HG03280 (cell line): Measurements from ENCODE around the gene ROM1.
A peak's percentile ranks its signal among the peaks of the same experiment; 100 is the strongest.
"Not testable (repeated sequence)": the region's sequence is repeated elsewhere in the genome, so short reads cannot be mapped to it uniquely, and the experiment has no call there.

Source experiments
- ATAC-seq: cut with Tn5 transposase; IDR thresholded peaks from one replicate; pipeline ENCODE4 v1.9.1; 2021; ENCODE audit warnings: mild to moderate bottlenecking, moderate library complexity; ENCODE audit not compliant: unreplicated experiment

Gene ROM1

DNA sequence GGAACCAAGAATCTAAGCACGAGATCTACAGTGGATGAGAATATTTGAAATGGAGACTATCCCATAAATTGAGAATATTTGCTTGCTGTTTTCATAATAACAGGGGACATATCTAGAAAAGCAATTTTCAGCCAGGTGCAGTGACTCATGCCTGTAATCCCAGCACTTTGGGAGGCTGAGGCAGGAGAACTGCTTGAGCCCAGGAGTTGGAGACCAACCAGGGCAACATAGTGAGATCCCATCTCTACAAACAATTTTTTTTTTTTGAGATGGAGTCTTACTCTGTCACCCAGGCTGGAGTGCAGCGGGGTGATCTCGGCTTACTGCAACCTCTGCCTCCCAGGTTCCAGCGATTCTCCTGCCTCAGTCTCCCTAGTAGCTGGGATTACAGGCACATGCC, 31.3 kb upstream of the ROM1 start:
- ATAC-seq, result not testable (repeated sequence)

DNA sequence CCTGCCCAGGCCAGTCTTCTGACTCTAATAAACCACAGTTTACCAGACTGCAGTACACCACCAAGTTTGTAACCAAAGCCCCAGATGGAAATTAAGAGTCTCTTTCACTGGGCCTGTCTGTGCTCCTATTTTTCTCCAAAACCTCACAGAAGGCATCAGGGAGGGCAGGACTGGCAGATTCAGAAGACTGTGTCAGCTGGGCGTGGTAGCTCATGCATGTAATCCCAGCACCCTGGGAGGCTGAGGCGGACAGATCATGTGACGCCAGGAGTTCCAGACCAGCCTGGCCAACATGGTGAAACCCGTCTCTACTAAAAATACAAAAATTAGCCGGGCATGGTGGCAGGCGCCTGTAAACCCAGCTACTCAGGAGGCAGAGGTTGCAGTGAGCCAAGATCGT, 27.7 kb upstream of the ROM1 start:
- ATAC-seq, result not testable (repeated sequence)

DNA sequence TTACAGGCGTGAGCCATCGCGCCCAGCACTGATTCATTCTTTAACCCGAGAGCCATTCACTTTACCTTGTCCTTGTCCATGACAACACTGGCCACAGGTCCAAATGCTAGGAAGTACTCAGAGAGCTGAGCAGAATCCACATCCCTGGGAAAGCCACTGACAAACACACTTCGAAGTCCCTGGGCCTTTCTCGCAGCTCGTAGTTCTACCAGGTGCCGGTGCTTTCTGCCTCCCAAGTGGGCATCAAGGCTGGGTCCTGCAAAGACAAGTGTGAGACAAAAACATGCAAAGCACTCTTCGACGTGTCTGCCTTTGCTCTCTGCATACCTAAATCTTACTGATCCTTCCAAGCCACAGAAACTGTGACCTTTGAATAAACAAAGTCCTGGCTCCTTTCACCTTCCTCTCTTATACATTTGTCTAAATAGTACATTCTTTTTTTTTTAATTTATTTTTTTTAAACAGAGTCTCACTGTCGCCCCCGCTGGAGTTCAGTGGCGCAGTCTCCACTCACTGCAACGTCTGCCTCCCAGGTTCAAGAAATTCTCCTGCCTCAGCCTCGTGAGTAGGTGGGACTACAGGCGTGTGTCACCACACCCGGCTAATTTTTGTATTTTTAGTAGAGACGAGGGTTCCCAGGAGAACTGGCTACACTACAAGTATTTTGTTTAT, 24.0 kb upstream of the ROM1 start:
- ATAC-seq, result no peak

DNA sequence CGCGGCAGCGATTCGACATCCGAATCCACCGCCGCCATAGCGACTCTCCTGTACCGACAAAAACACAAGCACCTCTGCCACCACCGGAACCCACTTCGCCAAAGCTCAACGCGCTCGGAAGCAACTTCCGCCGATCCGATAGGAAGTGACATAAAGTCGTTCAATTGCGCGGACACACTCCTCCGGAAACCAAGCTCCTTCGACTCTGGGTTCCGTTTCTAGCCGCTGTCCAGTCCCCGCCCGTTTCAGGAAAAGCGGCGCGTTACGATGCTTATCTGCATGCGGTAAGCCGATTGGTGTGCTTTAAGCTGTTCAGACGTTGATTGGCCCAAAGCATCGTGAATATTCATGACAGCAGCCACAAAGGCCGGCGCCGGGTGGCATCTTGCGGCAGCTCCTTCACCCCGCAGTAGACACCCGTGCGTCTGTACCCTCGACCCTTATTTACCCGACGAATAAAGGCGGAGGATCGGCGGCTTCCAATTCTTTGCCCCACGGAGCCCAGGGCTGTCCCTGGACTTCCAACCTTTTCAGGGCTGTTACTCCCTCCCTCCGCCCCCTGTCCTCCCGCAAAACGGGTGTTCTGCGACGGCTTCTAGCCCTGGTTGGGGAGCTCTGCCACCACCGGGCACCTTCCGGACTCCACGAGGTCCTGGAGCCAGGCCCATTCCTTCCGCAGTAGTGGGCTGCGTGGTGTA, 21.5 kb upstream of the ROM1 start, which contains the start of gene TUT1:
Gene TUT1 (minus strand): TSS at position 76 of the 698 bp plus-strand sequence. CDS start 38 bp downstream, at position 38.
- peak; percentile 91 for ATAC-seq

DNA sequence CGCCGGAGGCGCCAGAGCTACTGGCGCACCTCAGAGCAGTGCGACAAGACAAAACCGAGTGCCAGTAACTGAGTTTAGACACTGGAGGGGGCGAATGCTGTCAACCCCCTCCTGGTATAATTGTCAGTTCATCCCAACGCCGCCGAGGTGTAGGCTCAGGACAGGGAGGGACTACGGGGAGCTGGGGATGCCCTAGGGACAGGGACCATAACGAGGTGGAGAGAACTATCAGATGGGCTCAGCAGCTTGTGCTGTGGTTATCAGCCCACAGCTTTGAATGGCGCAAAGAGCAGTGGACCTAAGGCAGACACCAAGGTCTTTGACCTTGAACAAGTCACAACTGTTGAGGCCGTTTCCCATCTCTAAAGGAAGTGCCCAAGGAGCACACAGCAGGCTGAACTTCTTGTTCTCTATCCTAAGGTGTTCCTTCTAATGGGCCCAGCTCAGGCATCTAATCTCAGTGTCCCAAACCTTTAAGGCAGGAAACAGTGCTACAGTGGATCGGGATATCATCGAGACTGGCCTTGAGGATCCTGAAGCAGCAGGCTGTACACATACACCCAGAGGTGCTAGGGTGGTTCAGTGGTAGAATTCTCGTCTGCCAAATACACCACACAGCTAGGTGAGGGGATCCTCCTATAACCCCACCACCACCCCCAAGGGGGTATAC, 20.8 kb upstream of the ROM1 start:
- no peak for ATAC-seq

DNA sequence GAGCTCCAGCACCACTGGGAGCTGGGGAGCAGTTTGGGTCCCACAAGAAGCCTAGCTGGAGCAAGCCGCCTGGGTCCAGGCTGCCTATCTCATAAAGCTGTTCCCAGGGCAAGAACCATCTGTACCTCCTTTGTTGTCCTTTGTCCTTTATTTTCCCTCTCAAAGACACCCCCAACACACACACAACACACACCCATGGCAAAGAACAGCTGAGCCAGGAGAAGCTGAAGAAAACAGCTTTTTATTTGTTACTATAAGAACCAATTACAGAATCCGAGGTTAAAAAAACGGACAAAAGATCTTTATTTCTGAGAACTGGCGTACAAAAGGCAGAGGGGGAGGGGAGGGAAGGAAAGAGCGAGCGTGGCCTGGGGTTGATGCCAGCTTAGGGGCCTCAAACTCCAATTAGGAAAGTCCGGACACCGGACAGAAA, 20.1 kb upstream of the ROM1 start:
- no peak for ATAC-seq

DNA sequence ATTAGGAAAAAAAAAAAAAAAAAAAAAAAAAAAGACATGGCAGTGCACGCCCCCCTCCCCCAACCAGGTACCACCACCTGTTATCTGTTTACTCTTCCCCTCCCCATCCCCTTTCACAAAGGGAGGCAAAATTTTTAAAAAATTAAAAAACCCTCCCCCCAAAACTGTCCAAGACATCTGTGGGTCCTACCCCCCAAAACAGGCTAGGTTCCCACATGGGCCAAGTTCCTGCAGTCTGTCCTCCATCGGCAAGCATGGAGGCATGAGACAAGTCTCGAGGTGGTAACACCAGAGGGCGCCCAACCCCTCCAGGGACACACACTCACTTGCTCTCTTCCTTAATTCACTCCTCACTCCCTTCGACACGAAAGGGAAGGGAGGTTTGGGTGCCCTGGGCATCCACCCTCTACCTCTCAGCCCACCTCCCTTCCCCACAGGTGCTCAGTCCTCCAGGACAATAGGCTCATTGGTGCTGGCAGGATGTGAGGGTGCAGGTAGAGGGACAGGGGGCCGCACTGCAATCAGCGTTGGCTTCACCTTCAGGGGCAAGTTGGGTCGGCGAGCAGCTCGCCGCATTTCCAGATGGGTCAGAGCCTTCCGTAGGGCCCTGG, 19.5 kb upstream of the ROM1 start:
- ATAC-seq, result no peak

DNA sequence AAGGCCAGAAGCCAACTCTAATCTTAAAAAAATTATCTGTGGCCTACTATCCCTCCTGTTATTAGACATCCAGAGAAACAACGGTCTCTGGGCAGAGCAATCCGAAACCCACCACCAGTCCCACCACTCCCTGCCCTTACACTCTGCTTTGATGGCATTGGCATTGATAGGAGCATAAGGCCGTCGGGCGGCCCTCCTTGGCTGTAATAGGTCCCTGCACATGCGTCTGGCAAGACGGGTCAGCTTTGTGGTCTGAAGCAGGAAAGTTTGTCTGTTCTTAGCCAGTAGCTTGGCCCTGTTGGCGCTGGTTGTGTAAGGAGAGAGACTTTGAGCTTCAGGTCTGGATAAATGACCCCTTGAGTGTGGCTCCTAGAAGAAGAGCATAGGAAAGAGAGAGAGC, 17.9 kb upstream of the ROM1 start:
- ATAC-seq, result no peak

DNA sequence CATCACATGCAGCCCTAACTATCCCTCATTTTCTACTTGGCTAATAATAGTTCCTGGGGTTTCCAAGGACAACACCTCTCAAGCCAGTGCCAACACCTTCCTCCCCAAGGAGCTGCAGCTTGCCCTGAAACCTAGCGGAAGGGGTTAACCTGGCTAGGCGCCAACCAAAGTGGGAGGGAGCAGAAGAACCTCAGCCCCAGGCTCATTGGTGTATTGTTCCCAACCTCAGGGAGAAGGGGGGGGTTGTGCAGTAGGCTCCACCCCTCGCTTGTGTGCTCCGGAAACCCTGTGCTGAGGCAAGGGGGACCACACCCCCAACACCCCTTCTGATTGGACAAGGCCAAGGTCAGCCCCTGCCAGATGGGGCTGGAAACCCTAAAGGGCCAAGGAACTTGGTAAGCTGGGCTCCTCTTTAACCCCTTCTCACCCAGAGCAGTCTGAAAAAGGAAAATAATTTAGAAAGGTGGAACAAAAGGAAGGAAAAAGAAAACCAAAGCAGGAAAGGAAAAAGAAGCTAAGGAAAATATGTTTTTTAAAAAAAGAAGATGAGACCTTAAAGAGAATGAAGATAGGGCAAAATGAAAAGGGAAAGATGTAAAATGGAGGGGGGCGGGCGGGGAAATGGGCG, 13.9 kb upstream of the ROM1 start:
- peak; percentile 48 for ATAC-seq

DNA sequence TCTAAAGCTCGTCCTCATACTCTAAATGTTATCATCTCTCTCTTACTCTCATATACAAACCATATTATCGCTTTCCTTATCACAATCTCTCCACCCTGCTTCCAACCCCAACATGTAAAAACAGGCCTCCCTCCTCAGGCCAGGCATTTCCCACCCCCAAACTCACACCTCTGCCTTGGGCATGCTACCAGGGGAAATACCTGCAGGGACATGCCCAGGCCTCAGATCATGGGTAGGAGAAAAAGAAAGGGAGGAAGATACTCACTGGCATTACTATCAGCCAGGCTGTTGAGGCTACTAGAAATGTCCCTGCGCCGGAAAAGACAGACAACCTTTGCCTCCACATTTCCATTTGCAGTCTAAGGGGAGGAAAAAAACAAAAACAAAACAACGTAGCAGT, 13.2 kb upstream of the ROM1 start:
- no peak for ATAC-seq

DNA sequence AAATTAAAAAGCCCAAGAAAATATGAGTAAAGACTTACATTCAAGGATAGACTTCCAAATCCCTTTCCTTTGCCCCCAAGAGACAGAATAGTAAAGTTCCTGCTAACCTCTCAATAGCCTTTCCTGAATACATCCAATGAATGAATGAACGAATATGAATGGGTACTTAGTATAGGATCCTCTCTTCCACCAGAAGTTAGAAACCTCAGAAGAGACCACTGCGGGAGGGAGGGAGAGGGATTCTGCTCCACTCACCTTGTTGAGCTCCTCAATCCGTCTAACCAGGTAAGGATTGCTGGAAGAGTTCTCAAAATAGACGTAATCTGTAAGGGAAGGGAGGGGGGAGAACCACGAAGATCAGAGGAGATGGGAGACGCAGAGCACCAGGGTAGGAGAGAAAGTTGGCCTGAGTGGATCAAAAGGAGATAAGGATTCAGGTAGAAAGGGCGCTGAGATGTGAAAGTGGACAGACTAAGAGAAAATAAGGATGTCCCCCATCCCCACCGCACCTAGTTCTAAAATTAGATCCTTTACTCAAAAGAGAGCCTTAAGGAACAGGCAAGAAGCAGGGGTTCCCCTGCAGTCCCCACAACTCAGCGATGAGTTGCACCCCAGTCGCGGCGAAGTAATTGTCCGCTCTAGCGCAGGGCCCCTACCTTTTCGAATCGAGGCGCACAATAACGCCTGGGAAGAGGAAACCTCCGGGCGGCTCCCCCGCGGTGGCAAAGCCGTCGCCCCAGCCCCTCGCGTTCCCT, 12.5 kb upstream of the ROM1 start:
- no peak for ATAC-seq

DNA sequence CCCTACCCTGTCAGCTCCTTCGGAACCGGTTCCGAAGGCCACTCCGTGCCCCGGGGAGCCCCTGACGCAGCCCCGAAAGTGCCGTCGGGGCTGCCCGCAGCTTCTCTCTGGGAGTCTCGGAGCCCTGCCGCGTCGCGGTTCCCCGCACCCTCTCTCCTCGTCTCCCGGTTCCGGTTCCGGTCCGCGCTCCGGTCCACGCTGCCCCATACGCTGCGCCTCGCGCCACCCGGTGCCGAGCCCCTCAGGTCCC, 12.0 kb upstream of the ROM1 start:
- ATAC-seq, result no peak

DNA sequence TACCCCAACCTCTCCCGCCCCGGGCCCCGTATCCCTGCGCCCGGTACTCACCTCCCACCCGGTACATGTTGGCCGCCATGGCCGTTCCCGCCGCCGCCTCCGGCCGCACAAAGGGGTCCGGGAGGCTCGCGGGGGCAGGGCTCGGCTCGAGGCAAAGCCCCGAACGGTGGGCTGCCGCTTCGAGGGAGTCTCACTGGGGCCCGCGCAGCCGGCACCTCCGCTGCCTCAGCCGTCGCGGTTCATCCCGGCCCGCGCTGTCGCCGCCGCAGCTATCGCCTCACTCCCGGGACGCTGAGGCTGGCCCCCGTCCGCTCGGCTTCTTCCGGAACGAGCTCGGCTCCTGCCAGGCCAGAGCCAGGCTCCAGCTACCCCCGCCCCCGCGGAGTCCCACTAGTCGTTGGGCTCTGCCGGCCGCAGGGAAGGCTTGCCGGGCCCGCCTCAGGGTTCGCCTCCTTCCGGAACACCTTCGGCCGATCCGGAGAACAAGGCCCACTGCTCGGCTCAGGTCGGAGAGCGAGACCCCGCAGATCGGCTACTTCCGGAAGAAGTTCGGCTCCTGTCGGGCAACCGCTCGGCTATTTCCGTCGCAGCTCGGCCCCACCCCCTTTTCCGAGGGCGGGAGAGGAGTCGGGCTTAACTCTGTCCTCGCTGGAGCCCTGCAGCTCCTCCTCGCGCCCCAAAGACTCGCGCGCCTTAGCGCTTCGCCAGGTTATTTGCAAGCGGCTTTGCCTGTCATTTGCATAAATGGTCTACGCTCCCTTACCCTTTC, 11.5 kb upstream of the ROM1 start, which contains the start of gene MTA2:
Gene MTA2 (minus strand): TSS at position 494 of the 769 bp plus-strand sequence. CDS start 415 bp downstream, at position 79.
- ATAC-seq, result peak; percentile 79

DNA sequence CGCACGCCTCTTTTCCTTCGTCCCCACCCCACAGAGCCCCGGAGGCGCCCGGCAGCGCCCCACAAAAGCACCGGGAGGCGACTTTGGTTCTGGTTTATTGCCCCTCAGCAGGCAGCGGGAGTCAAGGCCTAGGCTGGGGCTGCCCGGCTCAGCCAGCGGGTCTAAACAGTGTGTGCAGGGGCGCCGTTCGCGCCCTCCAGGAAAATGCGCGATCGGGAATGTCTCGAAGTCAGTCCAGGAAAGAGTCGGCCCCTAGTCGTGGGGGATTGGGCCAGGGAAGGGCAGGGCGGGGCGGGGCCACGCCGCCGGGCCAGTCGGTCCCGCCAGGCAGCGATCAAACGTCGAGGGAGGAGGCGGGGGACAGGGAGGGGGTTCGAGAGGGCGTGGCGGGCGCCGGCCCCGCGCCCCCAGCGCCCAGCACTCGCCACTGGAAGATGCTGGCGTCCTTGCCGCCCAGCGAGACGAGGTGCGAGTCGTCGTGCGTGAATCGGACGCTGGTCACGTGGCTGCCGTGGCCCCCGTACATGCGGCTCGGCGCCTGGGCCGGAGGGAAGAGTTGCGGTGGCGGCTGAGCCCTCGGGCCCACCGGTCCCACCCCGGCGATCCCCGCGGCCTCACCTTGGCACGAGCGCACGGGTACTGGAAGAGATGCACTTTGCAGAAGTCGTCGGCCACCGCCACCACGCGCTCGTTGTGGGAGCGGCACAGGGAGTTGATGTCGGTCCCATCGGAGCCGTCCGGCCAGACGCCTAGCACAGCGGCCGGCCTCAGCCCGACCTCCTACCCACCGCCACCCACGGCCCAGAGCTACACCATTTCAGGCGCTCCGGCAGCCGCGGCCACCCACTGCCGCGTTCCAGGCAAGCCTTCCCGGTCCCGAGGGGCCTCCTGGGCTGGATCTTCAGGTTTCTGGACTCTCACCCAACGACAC, 10.7 kb upstream of the ROM1 start:
- ATAC-seq, result no peak

DNA sequence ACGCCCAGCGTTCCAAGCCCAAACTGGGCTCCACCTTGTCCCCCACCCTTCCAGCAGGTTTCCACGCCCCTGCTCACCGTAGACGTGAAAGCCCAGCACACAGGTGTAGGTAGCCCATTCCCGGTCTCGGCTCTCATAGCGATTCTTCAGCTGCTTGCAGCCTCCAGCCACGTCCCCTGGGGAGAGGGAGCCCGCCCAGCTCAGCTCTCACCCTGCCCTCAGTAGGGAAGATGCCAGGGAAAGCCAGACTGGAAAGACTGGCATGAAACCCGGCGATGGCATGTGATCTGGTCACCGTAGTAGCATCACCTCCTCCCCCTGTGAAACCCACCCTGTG, 10.0 kb upstream of the ROM1 start:
- no peak for ATAC-seq

DNA sequence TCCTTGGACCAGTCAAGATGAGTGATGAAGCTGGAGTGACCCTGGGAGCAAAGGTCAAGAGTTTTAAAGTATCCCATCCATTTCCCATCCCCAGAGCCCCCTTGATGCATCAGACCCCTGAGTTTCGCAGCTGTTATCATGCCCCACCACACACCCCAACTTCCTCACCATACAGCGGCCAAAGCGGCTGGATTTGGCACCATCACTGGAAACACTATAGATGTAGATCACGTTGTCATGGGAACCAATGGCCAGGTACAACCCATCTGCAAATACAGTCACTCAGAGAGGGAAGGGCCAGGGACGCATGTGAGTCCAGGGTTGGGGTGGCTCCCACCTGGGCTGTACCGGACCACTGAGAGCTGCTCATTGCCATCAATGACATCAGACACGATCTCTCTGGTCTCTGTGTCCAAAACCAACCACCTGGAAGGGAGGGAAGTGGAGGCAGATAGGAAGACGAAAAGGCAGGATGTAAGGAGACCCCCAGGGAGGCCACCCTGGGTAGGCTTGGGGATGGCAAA, 9.2 kb upstream of the ROM1 start:
- ATAC-seq, result no peak

DNA sequence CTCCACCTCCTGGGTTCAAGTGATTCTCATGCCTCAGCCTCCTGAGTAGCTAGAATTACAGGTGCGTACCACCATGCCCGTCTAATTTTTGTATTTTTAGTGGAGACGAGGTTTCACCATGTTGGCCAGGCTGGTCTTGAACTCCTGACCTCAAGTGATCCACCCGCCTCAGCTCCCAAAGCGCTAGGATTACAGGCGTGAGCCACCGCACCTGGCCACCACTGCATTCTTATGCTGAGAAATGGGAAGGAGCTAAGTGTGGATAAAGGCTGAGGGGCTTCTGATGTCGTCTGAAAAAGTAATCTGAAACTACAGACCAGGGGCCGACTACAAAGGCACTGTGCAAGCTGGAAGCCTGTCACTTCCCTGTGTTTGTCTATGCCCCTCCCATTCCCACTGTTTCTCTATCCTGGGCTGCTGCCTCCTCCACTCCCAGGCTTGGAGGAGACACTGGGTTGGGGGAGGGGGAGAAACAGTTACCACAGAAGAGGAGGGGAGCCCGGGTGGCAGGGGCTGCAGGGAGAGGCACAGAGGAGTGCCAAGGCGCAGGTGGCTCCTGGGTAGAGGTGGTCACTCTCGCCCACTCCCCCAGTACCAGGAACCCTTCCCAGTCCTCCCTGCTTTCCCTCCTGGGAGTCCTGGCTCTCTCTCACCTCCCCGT, 8.5 kb upstream of the ROM1 start:
- no peak for ATAC-seq

DNA sequence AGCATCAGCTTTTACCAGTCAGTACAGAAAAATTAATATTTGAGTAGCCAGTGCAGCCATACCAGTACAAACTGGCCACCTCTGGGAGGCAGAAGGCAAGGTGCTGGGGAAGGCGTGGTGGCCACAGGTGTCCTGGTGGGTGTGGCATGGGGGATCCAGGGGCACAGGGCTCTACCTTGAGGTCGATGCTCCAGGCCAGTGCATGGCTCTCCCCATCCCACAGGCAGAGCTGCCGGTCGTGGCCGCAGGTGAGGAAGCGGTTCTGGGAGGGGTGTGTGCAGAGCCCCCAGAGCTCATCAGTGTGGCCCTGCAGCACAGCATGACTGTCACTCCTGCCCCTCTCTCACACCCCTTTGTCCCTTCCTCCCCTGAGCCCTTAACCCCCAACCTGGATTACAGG, 7.6 kb upstream of the ROM1 start:
- ATAC-seq, result no peak
